BJ (cell line): ENCODE results near the gene ZFAND6. TPM values are rescaled to one million over a fixed set of nuclear protein-coding genes. Genes with fewer than 3 reads are reported as not detected.
"Not testable (repeated sequence)": the region's sequence is repeated elsewhere in the genome, so short reads cannot be mapped to it uniquely, and the experiment has no call there.

Experiments
- CTCF ChIA-PET: fragments of 350-600 bp; formaldehyde crosslinking; extraction: SDS; loops from one replicate; lab custom pipeline; 2021; ENCODE audit warnings: antibody characterized with exemption, inconsistent platforms; lab: Yijun Ruan, JAX
- POLR2A ChIA-PET: fragments of 300-600 bp; sonication (Branson Sonifier 250); formaldehyde crosslinking; extraction: SDS; loops from one replicate; lab custom pipeline; 2021; ENCODE audit warnings: antibody characterized with exemption; lab: Charles Lee
- DNase-seq: peaks from one replicate; pipeline ENCODE4 v3.0.0-alpha.2; 2011; ENCODE audit warnings: low read depth
- H3K27me3 ChIP-seq: 2 replicates; pipeline ENCODE4 v1.6.0; 2011; ENCODE audit warnings: low read length; ENCODE audit not compliant: control insufficient read depth, insufficient read depth
- H3K36me3 ChIP-seq: 2 replicates; pipeline ENCODE4 v1.5.1; 2011; ENCODE audit warnings: low read length; ENCODE audit not compliant: control insufficient read depth, insufficient read depth
- H3K4me3 ChIP-seq: 2 replicates; pipeline ENCODE4 v1.5.1; 2011; ENCODE audit warnings: low read depth, mild to moderate bottlenecking, control low read depth, low read length
- CTCF ChIP-seq: IDR thresholded peaks from 2 replicates; pipeline ENCODE4 v1.5.1; 2011; ENCODE audit warnings: low read depth, mild to moderate bottlenecking, control low read depth, inconsistent platforms, low read length, moderate library complexity; ENCODE audit not compliant: insufficient read depth
- polyA plus RNA-seq: library from polyadenylated mRNA; depleted of rRNA; stranded (reverse); fragments of >200 nt; gene quantifications from 2 replicates; pipeline ENCODE4 v1.2.3, GENCODE V29; 2011

ZFAND6 gene
- polyA plus RNA-seq, 1 experiment = 108 TPM

GRCh38 chr15:80015156-80015555, 44.3 kb upstream of the ZFAND6 start:
- Histone ChIP-seq H3K27me3 (no peaks in the 10 kb centered on the region), H3K4me3 (no peak overlapping the region), H3K36me3 (no peaks in the 10 kb centered on the region)
- no peak for DNase-seq
- CTCF ChIA-PET = no interaction called here
- POLR2A ChIA-PET = no interaction called here
- no peak for TF ChIP-seq CTCF

GRCh38 chr15:80016506-80016905, 43.0 kb upstream of the ZFAND6 start:
- POLR2A ChIA-PET, H3K27me3 ChIP-seq, CTCF ChIA-PET: not testable (repeated sequence)

GRCh38 chr15:80017139-80017538, 42.3 kb upstream of the ZFAND6 start:
- POLR2A ChIA-PET, H3K27me3 ChIP-seq, DNase-seq, H3K36me3 ChIP-seq, H3K4me3 ChIP-seq, CTCF ChIA-PET: not testable (repeated sequence)

More at GRCh38 chr15:80016506-80016905, 43.0 kb upstream of the ZFAND6 start:
- not testable (repeated sequence) for H3K36me3 ChIP-seq, H3K4me3 ChIP-seq, DNase-seq

GRCh38 chr15:80019168-80019745, 40.2 kb upstream of the ZFAND6 start:
- Histone ChIP-seq H3K27me3 (no peaks in the 10 kb centered on the region), H3K4me3 (no peak overlapping the region), H3K36me3 (no peaks in the 10 kb centered on the region)
- DNase-seq = no peak
- ChIA-PET POLR2A (no interaction called here), CTCF (interaction anchor here (0.6 kb wide), 1 partner anchor 105 kb away, joined by 3 read pairs; no protein-coding TSS in a partner anchor)
- no peak for TF ChIP-seq CTCF

GRCh38 chr15:80020149-80020548, 39.3 kb upstream of the ZFAND6 start:
- H3K36me3 ChIP-seq, H3K27me3 ChIP-seq, POLR2A ChIA-PET, DNase-seq, CTCF ChIA-PET, H3K4me3 ChIP-seq: not testable (repeated sequence)

- H3K27me3 ChIP-seq = no peaks in the 10 kb centered on the region
These were observed 38.7 kb upstream of the ZFAND6 start for GRCh38 chr15:80020731-80021130.

More at GRCh38 chr15:80020731-80021130, 38.7 kb upstream of the ZFAND6 start:
- no peaks in the 10 kb centered on the region for H3K36me3 ChIP-seq
- no peak overlapping the region for H3K4me3 ChIP-seq
- no peak for TF ChIP-seq CTCF
- DNase-seq = no peak
- ChIA-PET CTCF (no interaction called here), POLR2A (no interaction called here)
